Esophagus squamous epithelium (tissue), 4 donors: ENCODE results near the gene CD27.

Source experiments
- POLR2A ChIP-seq, 4 donors: fragments of 450-650 bp; IDR thresholded peaks; one replicate each; pipeline ENCODE4 v1.6.1; 2017; ENCODE audit warnings: antibody characterized with exemption in 4 of 4, mild to moderate bottlenecking in 4 of 4, moderate library complexity in 3 of 4
- TF ChIP-seq, protein P1 (sequence below), 6 experiments: fragments of 450-650 bp in 4 of 6; fragments of 200-600 bp in 2 of 6; sonication (generic) in 2 of 6; IDR thresholded peaks; one replicate each; pipeline ENCODE4 v1.5.1; 2016 to 2019; ENCODE audit warnings: antibody characterized with exemption in 6 of 6, mild to moderate bottlenecking in 4 of 6, moderate library complexity in 4 of 6

DNA sequence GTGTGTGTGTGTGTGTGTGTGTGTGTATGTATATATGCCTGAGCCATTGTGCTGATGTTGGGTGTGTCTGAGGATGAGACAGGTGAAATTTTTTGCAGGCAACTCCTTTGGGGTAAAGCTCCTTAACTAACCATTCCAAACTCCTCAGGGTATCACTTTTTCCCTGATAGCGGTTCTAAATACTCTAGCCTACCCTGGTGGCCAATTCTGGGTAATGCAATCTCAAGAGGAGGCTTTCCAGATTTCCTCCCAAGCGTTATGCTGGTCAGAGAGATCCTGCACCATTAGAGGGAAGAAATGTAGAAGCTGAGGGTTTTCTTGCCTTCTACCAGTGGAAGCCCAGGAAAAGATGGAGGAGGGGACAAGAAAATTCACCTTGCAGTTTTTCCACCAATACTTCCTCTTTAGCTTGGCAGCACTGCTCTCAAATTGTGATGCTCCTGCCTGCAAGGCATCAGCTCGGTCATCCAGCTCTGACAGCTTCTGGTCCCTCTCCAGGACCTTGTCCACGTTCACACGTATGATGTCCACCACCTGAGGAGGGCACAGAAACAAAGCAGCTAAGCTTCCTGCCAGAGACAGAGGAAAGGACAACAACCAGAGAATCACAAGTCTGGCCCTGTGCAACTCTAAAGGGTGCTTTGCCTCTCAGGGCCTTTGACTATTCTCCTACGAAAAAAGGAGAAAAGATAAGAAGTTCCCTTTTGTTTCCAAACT, 20.9 kb downstream of the CD27 start:
- TF ChIP-seq, protein P1, sequence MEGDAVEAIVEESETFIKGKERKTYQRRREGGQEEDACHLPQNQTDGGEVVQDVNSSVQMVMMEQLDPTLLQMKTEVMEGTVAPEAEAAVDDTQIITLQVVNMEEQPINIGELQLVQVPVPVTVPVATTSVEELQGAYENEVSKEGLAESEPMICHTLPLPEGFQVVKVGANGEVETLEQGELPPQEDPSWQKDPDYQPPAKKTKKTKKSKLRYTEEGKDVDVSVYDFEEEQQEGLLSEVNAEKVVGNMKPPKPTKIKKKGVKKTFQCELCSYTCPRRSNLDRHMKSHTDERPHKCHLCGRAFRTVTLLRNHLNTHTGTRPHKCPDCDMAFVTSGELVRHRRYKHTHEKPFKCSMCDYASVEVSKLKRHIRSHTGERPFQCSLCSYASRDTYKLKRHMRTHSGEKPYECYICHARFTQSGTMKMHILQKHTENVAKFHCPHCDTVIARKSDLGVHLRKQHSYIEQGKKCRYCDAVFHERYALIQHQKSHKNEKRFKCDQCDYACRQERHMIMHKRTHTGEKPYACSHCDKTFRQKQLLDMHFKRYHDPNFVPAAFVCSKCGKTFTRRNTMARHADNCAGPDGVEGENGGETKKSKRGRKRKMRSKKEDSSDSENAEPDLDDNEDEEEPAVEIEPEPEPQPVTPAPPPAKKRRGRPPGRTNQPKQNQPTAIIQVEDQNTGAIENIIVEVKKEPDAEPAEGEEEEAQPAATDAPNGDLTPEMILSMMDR (IDR thresholded peaks at IDR 0.05) = peak; percentile 71 to 98 (median 92)
- no peak for TF ChIP-seq POLR2A (IDR thresholded peaks at IDR 0.05)
